ENCODE data around the gene CACNA1A.

DNA sequence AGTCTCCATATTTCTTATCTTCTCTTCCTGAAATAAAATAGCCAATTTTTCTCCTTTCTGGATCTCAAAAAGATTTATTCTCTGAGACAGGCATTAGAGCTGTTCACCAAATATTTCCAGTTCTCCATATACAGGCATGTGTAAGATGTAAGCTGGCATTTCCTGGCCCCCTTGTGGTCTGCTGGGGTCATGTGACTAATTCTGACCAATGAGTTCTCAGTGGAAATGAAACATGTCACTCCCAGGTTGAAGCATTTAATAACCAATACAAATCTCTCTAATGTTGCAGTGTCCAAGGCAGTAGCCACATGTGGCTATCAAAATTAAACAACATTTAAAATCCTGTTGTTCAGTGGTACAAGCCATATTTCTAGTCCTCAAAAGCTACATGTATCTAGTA is 14.8 kb upstream of the CACNA1A start:
- TF ChIP-seq, protein P1, sequence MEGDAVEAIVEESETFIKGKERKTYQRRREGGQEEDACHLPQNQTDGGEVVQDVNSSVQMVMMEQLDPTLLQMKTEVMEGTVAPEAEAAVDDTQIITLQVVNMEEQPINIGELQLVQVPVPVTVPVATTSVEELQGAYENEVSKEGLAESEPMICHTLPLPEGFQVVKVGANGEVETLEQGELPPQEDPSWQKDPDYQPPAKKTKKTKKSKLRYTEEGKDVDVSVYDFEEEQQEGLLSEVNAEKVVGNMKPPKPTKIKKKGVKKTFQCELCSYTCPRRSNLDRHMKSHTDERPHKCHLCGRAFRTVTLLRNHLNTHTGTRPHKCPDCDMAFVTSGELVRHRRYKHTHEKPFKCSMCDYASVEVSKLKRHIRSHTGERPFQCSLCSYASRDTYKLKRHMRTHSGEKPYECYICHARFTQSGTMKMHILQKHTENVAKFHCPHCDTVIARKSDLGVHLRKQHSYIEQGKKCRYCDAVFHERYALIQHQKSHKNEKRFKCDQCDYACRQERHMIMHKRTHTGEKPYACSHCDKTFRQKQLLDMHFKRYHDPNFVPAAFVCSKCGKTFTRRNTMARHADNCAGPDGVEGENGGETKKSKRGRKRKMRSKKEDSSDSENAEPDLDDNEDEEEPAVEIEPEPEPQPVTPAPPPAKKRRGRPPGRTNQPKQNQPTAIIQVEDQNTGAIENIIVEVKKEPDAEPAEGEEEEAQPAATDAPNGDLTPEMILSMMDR (IDR thresholded peaks at IDR 0.05; ENCODE audit: low read length): no peak
- no peak for TF ChIP-seq EZH2 (optimal IDR thresholded peaks at IDR 0.05; ENCODE audit: low read depth, low read length)

Data from MM.1S (cell line).